ENCODE results near the gene TAF3.

TAF3 gene

DNA sequence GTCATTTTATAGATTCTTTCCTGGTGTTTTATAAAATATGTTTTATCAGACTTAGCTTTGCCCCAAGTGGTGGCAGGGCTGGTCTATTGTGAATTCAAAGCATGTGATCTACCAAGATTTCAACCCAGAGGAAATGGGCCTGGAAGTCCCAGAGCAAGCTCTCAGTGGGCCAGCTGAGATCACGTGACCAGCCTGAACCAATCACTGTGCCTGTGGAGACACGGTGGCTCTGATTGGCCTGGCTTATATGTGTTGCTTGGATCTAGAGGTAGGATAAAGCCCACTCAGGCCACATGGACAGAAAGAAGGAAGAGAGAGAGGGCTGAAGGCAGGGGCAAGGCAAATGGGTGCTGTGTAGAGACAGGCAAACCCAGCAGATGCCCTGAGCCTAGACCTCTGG is 170.7 kb downstream of the TAF3 start:
- Histone ChIP-seq H3K9ac (ENCODE audit: low read depth, low read length) (no peak overlapping the region), H3K9me3 (ENCODE audit: insufficient read depth, low read depth, low read length) (no peaks in the 10 kb centered on the region), H3K36me3 (ENCODE audit: insufficient read depth, low read depth, low read length) (no peaks in the 10 kb centered on the region), H3K4me1 (ENCODE audit: insufficient read depth, low read length) (no peaks in the 10 kb centered on the region), H3K4me3 (ENCODE audit: low read length) (no peak overlapping the region), H3K27me3 (ENCODE audit: insufficient read depth, low read length) (no peaks in the 10 kb centered on the region), H3K27ac (ENCODE audit: low read length) (no peak overlapping the region)

DNA sequence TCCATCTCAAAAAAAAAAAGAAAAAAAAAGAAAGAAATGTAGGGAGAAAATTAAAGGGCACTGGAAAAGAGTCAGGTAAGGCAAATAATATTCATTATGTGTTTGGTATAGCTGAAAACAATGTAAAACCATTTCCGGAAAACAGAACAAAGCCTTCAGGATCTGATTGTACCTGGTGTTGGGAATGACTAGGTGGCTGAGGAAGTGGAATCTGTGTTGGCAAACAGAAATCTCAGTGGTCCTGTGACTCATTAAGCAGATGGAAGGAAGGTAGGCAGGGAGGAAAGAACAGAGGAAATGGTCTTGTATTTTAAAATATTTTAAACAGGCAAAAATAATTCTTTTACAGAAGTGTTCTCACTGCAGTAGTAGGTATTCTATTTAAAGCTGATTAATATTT is 180.5 kb downstream of the TAF3 start:
- no peaks in the 10 kb centered on the region for H3K4me1 ChIP-seq (ENCODE audit: insufficient read depth, low read length)
- H3K36me3 ChIP-seq (ENCODE audit: insufficient read depth, low read depth, low read length), result no peaks in the 10 kb centered on the region
- no peak overlapping the region for H3K9ac ChIP-seq (ENCODE audit: low read depth, low read length)
- no peak overlapping the region for H3K4me3 ChIP-seq (ENCODE audit: low read length)
- H3K27me3 ChIP-seq (ENCODE audit: insufficient read depth, low read length), result no peaks in the 10 kb centered on the region
- peaks cover 5% of the 10 kb centered on the region; the same call in 1 of the 2 replicates for H3K9me3 ChIP-seq (ENCODE audit: insufficient read depth, low read depth, low read length)
- no peak overlapping the region for H3K27ac ChIP-seq (ENCODE audit: low read length)

DNA sequence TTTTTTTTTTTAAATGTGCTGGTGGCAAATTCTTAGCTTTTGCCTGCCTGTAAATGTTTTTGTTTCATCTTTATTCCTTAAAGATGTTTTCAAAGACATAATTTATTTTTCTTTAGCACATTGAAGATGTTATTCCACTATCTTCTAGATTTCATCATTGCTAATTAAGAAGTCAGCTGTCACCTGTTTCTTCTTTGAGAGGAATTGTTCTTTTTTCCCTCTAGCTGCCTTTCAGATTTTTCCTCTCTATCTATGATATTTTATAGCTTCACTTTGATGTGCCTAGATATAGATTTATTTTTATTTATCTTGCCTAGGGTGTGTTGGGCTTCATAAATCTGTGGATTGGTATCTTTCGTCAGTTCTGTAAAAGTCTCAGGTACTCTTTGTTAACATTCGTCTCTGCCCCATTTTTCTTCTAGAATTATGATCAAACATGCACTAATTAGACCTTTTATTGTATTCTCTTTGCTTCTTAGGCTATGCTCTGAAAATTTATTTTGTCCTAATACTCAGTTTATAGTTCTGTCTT is 186.2 kb downstream of the TAF3 start:
- Histone ChIP-seq H3K4me3 (ENCODE audit: low read length) (no peak overlapping the region), H3K27me3 (ENCODE audit: insufficient read depth, low read length) (no peaks in the 10 kb centered on the region), H3K27ac (ENCODE audit: low read length) (no peak overlapping the region), H3K36me3 (ENCODE audit: insufficient read depth, low read depth, low read length) (no peaks in the 10 kb centered on the region), H3K9me3 (ENCODE audit: insufficient read depth, low read depth, low read length) (peaks cover 14% of the 10 kb centered on the region), H3K9ac (ENCODE audit: low read depth, low read length) (no peak overlapping the region), H3K4me1 (ENCODE audit: insufficient read depth, low read length) (no peaks in the 10 kb centered on the region)

DNA sequence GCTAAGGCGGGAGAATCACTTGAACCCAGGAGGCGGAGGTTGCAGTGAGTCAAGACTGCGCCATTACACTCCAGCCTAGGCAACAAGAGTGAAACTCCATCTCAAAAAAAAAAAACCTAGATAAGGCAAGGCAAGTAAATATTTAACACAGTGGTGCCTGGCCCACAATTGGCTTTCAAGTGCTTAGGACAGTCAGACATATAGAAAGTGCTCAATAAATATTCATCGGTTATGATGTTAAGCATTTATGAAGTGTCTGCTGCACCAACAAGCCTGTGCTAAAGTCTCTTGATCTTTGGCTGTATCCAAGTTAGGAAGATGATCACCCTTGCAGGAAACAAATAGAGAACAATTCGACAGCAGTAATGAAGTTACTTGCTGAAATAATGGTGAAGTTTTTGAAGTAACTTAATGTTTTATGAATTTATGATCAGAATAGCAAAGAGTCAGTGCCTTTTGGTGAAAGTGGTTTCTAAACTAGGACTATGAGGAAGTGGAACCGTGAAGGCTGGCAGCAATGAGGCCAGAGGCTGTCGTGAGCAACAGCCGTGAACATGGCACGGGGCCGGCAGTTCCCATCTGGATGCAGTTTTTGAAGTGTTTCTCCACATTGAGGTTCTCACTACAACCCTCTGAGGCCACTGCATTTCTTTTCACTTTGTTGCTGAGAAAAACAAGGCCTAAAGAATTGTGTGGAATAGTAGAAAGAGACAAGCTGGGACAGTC is 188.1 kb downstream of the TAF3 start:
- no peaks in the 10 kb centered on the region for H3K4me1 ChIP-seq (ENCODE audit: insufficient read depth, low read length)
- no peaks in the 10 kb centered on the region for H3K27me3 ChIP-seq (ENCODE audit: insufficient read depth, low read length)
- no peak overlapping the region for H3K9ac ChIP-seq (ENCODE audit: low read depth, low read length)
- peaks cover 6% of the 10 kb centered on the region; the same call in 1 of the 2 replicates for H3K36me3 ChIP-seq (ENCODE audit: insufficient read depth, low read depth, low read length)
- no peak overlapping the region for H3K27ac ChIP-seq (ENCODE audit: low read length)
- no peak overlapping the region for H3K4me3 ChIP-seq (ENCODE audit: low read length)
- peaks cover 14% of the 10 kb centered on the region for H3K9me3 ChIP-seq (ENCODE audit: insufficient read depth, low read depth, low read length)

DNA sequence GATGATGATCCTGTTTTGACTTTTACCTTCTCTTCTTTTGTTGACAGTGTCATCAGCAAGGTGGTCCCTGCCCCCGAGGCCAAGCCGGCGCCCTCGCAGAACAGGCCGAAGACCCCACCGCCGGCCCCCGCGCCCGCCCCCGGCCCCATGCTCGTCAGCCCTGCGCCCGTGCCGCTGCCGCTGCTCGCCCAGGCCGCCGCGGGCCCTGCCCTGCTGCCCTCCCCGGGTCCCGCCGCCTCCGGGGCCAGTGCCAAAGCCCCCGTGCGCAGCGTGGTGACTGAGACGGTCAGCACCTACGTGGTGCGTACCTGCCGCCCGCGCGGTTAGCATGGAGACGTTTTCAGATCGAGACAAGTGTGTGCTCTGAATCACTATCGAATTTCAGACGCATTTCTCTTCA is 190.7 kb downstream of the TAF3 start:
- no peak overlapping the region for H3K27ac ChIP-seq (ENCODE audit: low read length)
- H3K9me3 ChIP-seq (ENCODE audit: insufficient read depth, low read depth, low read length), result peaks cover 9% of the 10 kb centered on the region
- 0 out of 2 replicates have a peak, but pooled peaks cover 1% of the 10 kb centered on the region for H3K4me1 ChIP-seq (ENCODE audit: insufficient read depth, low read length)
- no peak overlapping the region for H3K9ac ChIP-seq (ENCODE audit: low read depth, low read length)
- no peak overlapping the region for H3K4me3 ChIP-seq (ENCODE audit: low read length)
- H3K27me3 ChIP-seq (ENCODE audit: insufficient read depth, low read length), result no peaks in the 10 kb centered on the region
- H3K36me3 ChIP-seq (ENCODE audit: insufficient read depth, low read depth, low read length), result peaks cover 7% of the 10 kb centered on the region; the same call in 1 of the 2 replicates

DNA sequence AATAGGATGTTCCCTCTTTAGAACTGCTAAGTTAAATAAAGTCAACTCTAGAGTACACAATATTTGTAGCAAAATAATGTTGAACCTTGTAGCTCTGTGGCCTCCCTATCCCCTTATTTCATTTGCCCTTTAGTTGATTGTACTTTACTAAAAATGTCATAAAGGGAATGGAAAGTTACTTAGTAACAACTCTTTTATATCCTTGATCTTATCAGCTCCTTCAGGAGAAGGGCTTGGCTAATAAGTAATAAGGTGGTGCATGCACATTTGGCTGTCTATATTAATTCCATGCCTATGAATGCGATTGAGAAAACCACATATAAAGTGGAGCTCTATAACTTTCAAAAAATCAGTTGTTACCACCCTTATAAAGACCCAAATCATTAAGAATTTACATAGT is 194.7 kb downstream of the TAF3 start:
- H3K27ac ChIP-seq (ENCODE audit: low read length), result no peak overlapping the region
- no peak overlapping the region for H3K4me3 ChIP-seq (ENCODE audit: low read length)
- H3K9me3 ChIP-seq (ENCODE audit: insufficient read depth, low read depth, low read length), result no peaks in the 10 kb centered on the region
- H3K27me3 ChIP-seq (ENCODE audit: insufficient read depth, low read length), result no peaks in the 10 kb centered on the region
- H3K9ac ChIP-seq (ENCODE audit: low read depth, low read length), result no peak overlapping the region
- peaks cover 10% of the 10 kb centered on the region for H3K4me1 ChIP-seq (ENCODE audit: insufficient read depth, low read length)
- peaks cover 19% of the 10 kb centered on the region for H3K36me3 ChIP-seq (ENCODE audit: insufficient read depth, low read depth, low read length)

DNA sequence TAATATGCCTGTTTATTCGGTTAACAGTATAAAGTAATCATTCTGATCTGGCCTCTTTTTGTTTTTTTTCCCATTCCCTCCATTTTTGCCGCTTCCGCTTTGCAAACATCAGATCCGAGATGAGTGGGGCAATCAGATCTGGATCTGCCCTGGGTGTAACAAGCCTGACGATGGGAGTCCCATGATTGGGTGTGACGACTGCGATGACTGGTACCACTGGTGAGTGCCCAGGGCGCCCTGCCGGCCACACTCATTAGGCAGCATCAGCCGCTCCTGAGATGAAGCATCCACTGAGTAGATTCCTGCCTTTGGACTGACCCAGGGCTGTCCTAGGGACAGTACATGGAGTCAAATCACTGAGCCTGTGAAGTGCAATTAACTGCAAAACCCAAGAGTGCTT is 195.3 kb downstream of the TAF3 start:
- Histone ChIP-seq H3K4me3 (ENCODE audit: low read length) (no peak overlapping the region), H3K27ac (ENCODE audit: low read length) (no peak overlapping the region), H3K9ac (ENCODE audit: low read depth, low read length) (no peak overlapping the region), H3K9me3 (ENCODE audit: insufficient read depth, low read depth, low read length) (no peaks in the 10 kb centered on the region), H3K36me3 (ENCODE audit: insufficient read depth, low read depth, low read length) (peaks cover 19% of the 10 kb centered on the region), H3K27me3 (ENCODE audit: insufficient read depth, low read length) (no peaks in the 10 kb centered on the region), H3K4me1 (ENCODE audit: insufficient read depth, low read length) (peaks cover 10% of the 10 kb centered on the region)

DNA sequence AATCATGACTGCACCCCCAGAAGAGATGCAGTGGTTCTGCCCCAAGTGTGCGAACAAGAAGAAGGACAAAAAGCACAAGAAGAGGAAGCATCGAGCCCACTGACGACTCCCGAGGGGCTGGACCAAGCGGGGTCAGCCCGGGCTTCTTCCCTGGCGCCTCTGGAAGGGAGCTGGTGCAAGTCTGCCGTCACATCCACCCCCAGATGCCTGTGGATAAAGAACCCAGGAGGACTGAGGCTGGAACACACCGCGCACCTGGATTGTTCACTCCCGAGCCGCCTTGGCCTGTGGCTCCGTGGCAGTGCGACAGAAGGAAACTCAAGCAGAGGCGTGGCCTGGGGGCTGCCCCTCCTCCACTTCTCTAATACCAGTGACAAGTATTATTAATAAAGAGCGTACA is 196.3 kb downstream of the TAF3 start:
- Histone ChIP-seq H3K27ac (ENCODE audit: low read length) (no peak overlapping the region), H3K9ac (ENCODE audit: low read depth, low read length) (no peak overlapping the region), H3K27me3 (ENCODE audit: insufficient read depth, low read length) (no peaks in the 10 kb centered on the region), H3K4me3 (ENCODE audit: low read length) (no peak overlapping the region), H3K36me3 (ENCODE audit: insufficient read depth, low read depth, low read length) (peaks cover 19% of the 10 kb centered on the region), H3K4me1 (ENCODE audit: insufficient read depth, low read length) (peaks cover 10% of the 10 kb centered on the region), H3K9me3 (ENCODE audit: insufficient read depth, low read depth, low read length) (no peaks in the 10 kb centered on the region)

DNA sequence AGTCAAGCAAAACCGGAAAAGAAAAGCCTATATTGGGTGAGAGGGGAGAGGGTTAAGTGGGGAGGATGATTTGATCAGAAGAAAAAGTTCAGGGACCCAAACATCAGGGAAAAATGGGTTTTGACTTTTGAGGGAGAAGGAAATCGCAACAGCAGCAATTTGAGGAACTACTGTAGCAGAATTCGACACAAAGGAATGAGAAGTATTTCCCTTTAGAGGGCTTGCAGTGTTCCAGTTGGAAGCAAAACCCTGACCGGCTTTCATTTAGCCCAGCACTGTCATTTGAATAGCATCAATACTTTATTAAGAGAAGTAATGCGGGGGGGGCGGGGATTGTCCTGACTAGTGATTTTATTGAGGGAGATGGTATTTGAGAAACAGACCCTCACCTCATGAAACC is 199.0 kb downstream of the TAF3 start:
- H3K36me3 ChIP-seq (ENCODE audit: insufficient read depth, low read depth, low read length), result peaks cover 13% of the 10 kb centered on the region
- peaks cover 10% of the 10 kb centered on the region for H3K4me1 ChIP-seq (ENCODE audit: insufficient read depth, low read length)
- no peaks in the 10 kb centered on the region for H3K9me3 ChIP-seq (ENCODE audit: insufficient read depth, low read depth, low read length)
- H3K27ac ChIP-seq (ENCODE audit: low read length), result no peak overlapping the region
- H3K4me3 ChIP-seq (ENCODE audit: low read length), result no peak overlapping the region
- H3K9ac ChIP-seq (ENCODE audit: low read depth, low read length), result no peak overlapping the region
- H3K27me3 ChIP-seq (ENCODE audit: insufficient read depth, low read length), result no peaks in the 10 kb centered on the region

DNA sequence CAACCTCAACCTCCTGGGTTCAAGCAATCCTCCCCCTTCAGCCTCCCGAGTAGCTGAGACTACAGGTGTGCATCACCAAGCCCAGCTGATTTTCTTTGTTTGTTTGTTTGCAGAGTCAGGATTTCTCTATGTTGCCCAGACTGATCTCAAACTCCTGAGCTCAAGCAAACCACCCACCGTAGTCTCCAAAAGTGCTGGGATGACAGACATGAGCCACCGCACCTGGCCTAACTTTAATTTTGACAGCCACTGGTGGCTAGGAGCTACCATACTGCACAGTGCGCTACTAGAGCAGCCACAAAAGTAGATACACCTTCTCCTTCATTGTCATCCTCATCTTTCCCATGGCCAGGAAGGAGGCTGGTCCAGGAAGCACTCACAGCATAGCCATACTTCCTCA is 205.0 kb downstream of the TAF3 start:
- Histone ChIP-seq H3K9me3 (ENCODE audit: insufficient read depth, low read depth, low read length) (no peaks in the 10 kb centered on the region), H3K4me1 (ENCODE audit: insufficient read depth, low read length) (no peaks in the 10 kb centered on the region), H3K27ac (ENCODE audit: low read length) (no peak overlapping the region), H3K9ac (ENCODE audit: low read depth, low read length) (no peak overlapping the region), H3K4me3 (ENCODE audit: low read length) (no peak overlapping the region), H3K27me3 (ENCODE audit: insufficient read depth, low read length) (no peaks in the 10 kb centered on the region), H3K36me3 (ENCODE audit: insufficient read depth, low read depth, low read length) (no peaks in the 10 kb centered on the region)

DNA sequence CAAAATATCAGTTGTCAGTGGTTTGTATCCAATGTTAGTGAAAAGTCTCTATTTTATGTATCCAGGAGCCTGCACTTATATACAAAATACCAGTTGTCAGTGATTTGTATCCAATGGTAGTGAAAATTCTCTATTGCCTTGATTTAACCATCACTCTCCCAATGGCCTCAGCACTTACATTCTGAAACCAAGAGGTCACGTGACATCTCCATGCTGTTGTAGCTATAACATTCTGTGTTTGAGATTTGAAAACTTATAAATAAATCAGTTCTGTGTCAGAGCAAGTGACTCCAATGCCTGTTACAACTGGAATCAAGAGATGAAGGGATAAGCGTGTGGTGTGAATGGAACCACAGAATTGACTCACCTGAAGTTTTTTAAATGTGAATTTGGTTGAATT is 205.5 kb downstream of the TAF3 start:
- no peaks in the 10 kb centered on the region for H3K27me3 ChIP-seq (ENCODE audit: insufficient read depth, low read length)
- no peak overlapping the region for H3K9ac ChIP-seq (ENCODE audit: low read depth, low read length)
- H3K4me3 ChIP-seq (ENCODE audit: low read length), result no peak overlapping the region
- H3K36me3 ChIP-seq (ENCODE audit: insufficient read depth, low read depth, low read length), result no peaks in the 10 kb centered on the region
- H3K27ac ChIP-seq (ENCODE audit: low read length), result no peak overlapping the region
- no peaks in the 10 kb centered on the region for H3K4me1 ChIP-seq (ENCODE audit: insufficient read depth, low read length)
- no peaks in the 10 kb centered on the region for H3K9me3 ChIP-seq (ENCODE audit: insufficient read depth, low read depth, low read length)

All from iPS-20b (cell line).